ENCODE measurements around the gene PDE7B.
"Not testable (repeated sequence)": the region's sequence is repeated elsewhere in the genome, so short reads cannot be mapped to it uniquely, and the experiment has no call there.

The PDE7B gene

DNA sequence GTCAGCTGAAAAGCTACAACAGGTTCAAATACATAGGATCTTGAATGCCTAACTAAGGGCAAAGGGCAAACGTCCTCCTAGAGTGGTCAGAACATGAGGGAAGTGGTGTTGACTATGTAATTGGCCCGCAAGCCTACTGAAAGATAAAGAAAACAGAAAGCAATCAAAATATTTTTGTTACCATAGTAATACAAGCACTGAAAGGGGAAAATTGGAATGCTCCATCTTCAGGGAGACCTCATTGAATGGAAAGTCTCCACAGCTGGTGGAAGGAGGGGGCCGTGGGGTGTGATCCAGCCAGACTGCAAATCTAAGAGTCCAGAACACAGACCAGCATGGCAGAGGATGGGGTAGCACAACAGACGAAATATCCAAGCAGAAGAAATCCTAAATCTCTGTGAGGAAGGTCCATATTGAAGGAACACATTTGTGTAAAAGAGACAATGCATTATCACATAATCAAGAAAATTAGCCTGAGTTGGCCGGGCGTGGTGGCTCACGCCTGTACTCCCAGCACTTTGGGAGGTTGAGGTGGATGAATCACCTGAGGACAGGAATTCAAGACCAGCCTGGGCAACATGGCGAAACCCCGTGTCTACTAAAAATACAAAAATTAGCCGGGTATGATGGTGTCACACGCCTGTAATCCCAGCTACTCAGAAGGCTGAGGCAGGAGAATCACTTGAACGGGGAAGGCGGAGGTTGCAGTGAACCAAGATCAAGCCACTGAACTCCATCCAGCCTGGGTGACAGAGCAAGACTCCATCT lies 359.1 kb downstream of the PDE7B start:
- no peak for DNase-seq

DNA sequence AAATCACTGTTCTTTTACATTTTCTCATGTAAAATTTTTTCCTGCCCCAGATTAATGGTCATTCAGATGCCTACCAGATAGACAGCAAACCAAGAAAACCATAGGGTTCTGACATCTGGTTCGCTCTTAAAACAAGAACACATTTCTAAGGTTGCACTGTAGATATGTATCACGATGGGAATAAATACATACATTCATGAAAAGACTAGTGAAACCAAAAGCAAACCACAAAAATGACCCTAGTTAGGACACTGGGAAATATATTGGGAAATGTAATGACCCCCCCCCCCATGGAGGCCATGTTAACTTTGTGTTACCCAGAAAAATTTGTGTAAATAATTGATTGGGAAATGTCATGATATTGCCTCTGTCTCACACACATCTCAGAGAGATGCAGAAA lies 361.1 kb downstream of the PDE7B start:
- DNase-seq: no peak

DNA sequence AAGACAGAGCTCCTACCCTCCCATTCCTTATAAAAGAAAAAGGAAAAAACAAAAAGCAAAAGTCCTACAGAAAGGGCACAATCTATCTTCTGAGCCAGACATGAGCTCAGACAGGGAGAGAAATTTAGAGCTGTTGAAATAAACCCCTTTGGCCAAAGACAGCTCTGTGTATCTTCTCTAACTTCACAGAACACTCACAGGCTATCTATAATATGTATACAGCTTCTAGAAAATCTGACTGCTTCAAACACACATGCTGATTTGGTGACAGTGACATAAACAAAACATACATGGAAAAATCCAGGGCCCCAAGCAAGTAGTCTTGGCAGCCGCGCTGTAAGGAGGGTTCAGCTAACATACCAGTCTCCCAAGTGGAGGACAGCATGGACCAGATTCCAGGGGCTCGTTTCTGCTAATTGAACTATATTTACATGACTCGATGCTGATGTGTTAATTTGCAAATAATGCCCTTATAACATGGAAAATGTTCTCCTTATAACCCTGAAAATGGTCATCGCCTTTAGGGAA lies 361.6 kb downstream of the PDE7B start:
- DNase-seq: no peak

DNA sequence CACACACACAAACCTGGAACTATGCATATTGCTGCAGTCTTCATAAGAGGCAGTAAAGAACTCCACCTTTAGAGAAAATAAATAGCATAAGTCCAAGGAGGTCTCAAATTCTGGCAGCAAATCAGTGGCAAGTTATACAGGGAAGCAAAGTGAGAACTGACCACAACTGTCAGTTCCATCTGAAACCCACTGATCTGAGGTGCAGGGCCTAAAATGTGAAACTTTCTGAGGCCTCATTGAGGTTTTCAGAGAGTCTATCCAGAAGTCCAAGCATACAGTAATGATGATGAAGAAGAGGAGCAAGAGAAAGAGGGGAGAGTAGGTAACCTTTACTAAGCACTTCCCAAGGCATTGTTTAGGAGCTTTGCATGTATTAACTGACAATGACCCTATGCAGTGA lies 362.4 kb downstream of the PDE7B start:
- DNase-seq: no peak

DNA sequence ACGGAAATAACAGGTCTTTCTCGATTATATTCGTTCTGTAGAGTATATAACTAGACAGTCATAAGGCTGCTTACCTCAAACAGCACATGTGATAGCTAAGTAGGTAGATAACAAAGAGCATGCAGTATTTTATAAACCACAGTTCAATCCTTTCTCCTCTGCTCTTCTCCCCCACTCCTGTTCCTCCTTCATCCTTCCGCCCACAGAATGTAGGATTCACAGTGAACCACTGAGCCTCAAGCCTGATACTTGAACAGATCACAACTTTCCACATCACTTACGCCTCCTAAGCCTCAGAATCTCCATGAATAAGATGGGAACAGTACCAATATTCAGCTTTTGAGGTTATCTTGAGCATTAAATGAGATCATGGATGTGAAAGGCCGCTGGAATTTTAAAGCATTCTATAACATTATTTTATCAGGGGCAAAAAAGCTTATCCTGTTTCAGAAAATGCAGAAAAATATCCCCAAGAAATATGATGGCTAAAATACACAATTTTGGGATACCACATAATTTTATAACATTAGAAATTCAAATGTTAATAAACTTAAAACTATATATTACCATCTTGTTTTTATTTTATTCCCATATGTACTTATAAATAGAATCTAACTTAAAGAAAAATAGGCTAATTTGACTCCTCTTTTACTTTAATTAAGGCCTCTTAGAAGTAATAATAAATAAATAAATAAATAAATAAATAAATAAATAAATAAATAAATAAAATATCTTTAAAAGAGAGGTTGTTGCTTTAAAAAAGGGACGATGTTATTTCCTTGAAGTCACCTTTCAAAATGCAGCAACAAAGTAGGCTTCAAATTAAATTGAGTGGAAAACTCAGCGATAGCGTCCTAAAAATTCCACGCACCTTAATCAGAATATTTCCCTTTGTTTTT lies 365.3 kb downstream of the PDE7B start:
- no peak for DNase-seq

DNA sequence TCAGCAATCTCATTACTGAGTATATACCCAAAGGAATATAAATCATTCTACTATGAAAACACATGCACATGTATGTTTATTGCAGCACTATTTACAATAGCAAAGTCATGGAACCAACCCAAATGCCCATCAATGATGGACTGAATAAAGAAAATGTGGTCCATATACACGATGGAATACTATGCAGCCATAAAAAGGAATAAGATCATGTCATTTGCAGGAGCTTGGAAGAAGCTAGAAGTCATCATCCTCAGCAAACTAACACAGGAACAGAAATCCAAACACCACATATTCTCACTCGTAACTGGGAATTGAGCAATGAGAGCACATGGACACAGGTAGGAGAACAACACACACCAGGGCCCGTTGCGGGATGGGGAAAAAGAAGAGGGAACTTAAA lies 373.5 kb downstream of the PDE7B start:
- not testable (repeated sequence) for DNase-seq

DNA sequence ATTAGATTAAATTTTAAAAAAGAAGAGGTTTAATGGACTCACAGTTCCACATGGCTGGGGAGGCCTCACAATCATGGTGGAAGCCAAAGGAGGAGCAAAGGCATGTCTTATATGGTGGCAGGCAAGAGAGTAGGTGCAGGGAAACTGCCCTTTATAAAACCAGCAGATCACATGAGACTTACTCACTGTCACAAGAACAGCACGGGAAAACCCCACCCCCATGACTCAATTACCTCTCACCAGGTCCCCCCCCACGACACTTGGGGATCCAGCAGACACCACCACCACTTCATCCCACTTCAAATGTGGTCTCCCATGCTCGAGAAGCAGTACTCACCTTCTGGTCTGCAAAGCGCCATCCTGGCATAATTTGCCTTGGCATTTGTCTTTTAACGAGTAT lies 374.0 kb downstream of the PDE7B start:
- peak in 1 of 2 experiments; percentile 29 for DNase-seq

DNA sequence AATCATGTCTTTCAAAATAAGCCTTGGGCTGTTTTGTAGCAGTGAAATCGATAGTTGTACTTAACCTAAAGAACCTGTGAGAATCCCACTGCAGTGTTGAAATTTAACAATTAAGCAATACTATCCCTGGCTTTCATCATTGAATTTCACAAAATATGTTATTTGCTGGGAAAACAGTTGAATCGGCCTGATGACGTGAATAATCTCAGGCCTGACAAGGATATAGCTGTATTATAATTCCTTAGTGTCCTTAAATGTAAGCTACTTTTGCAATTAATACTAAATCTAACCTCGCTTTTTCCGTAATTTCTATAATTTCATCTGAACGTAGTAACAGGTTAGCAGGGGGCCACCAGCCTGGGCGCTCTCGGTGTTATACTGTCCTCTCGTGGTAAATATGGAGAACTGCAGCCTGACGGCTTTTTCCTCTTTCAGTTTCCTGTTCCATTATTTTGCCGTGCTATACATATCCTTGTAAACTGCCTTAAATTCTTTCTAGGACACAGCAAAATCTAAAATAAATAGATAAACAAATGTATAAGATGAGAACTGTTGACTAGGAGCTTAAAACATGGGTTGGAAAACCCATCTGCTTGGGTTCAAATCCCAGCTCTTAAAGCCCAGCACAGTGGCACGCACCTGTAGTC lies 374.6 kb downstream of the PDE7B start:
- peak; percentile 31 to 41 for DNase-seq

DNA sequence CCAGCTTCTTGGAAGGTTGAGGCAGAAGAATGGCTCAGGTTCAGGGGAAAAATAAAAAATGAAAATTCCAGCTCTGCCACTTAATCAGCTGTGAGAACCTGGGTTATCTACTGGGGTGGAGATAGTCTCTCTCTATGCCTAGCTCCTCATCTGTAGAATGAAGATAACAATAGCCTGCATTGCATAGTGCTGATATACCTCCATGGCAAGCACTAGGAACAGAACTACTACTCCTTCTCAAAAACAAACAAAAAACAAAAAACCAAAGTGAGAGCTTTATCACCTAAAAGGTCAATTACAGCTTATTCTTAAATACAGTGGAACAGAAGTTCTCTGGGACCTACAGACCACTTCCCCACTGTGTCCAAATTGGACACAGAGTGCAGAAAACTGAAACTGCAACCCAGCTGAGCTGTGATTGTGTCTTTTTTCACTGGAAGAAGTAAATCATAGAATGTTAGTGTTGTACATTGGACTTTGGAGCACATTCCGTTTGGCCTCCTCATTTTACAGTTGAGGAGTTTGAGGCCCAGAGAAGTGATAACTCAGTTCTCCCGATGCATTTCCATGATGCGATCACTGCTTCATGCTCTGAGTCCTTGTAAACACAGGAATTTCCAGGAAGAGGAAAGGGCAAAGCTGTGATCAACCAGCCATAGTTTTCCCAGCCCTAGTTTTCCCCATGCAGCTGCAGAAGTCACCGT lies 375.3 kb downstream of the PDE7B start:
- no peak for DNase-seq

DNA sequence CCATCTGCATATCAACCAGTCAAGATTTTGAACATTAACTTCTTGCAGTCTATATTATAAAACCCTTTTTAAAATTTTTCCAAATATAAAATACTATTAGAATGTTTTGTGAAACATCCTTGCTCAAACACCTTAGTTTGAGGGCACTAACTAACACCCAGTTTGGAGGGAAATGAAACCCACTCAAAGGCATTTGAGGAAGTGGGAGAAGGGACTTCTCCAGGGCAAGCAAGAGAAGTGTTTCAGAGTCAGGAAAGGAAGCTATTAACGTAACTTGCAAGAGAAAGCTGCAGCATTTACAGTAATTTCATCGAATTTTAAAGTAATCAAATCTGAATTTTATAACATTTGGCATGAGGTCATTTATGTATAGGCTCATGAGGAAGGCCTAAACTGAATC lies 377.3 kb downstream of the PDE7B start:
- no peak for DNase-seq

DNA sequence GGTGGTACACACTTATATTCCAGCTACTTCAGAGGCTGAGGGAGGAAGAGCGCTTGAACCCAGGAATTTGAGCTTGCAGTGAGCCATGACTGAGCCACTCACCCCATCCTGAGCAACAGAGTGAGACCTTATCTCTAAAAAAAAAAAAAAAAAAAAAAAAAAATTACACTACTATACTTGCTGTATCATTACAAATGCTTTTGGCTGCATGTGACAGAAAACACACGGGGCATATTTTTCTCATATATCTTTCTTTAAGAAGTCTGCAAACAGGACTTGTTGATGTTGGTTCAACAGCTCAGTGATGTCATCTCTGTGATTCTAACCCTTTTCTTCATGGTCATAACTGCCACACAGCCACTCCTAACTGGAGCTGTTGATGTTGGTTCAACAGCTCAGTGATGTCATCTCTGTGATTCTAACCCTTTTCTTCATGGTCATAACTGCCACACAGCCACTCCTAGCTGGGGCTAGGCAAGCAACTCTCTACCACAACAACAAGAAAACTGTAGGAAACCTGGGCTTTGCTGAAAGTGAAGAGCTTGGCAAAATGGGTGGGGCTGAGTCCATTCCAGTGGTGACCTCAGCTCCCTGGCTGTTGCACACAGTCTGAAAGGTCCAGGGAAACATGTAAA lies 378.8 kb downstream of the PDE7B start:
- DNase-seq: no peak

DNA sequence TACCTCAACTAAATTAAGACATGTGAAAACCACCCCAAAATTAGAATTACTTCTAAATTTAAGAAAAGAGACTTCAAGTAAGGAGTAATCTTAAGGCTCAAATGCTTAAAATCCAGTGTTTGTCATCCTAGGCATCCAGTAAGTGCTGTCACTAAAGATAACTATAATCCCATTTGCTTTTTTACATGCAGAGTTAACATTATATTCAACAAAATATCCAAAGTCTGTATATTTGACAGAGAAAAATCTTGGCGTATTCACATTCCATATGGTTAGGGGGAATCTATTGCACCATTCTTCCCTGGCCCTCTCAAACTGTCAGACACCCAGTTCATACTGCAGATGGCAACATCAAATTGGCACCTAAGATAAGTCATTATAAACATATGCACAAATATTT lies 381.2 kb downstream of the PDE7B start:
- DNase-seq: no peak

DNA sequence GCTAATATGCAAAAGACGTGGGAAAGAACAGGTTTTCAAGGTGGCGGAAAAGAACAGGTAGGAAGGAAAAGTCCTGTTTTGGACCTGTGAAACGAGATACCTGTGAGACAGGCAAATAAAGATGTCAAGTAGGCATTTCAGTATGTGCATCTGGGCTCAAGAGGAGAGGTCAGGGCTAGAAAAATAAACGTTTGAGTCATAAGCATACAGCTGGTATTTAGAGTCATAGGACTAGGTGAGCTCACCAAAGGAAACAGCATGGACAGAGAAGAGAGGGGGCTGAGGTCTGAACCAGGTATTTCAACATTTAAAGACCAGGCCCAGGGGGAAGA lies 383.7 kb downstream of the PDE7B start:
- no peak for DNase-seq

DNA sequence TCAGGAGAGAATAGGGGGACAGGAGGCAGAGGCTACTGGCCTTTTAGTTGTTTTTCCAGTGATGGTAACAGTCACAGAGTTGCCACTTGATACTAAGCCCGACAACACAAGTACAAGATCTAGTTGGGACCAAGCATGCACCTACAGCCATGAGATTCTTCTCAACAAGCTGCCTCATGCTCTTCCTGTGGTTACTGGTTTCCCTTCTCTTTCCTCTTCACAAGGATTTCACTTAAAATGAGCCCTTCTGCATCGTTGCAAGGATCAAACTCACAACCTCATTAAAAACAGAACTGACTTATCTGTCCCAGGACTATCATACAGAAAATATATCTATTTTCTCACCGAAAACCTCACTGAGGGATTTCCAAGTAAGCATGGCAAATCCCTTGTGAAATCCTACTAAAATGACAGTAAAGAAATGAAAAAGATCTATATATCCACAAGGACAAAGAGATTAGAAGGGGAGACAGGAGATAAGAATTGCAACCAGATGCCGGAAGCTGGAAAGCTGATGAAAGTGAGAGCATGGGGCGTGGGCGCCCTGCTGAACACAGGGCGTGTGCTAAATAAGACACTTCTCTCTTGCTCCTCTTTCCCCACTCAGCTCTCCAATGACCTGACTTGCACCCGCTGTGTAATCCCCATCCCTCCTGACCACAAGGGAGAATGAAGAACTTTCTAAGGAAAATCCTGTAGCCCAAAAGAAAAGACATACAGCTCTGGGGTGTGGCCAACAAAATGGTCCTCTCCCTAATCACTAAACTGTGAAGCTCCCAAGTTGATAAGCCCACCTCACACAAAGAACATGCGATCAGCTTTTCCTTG lies 385.2 kb downstream of the PDE7B start:
- no peak for DNase-seq

DNA sequence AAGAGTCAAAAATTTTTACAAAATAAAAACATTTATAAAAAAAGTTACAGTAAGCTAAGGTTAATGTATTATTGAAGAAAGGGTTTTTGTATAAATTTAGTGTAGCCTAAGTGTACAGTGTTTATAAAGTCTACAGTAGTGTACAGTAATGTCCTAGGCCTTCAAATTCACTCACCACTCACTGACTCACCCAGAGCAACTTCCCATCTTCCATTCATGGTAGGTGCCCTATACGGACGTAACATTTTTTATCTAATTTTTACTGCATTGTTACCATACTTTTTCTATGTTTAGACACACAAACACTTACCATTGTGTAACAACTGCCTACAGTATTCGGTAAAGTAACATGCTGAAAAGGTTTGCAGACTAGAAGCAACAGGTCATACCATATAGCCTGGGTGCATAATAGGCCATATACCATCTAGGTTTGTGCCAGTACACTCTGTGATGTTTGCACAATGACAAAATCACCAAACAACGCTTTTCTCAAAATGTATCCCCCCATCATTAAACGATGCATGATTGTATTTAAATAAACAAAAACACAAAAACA lies 392.6 kb downstream of the PDE7B start:
- DNase-seq: no peak

All from NCI-H524 (cell line).